22Rv1 (cell line): ENCODE measurements around the gene PHF13.

ENCODE experiments used
- CTCF ChIP-seq: fragments of 450-650 bp; IDR thresholded peaks from 2 replicates; pipeline ENCODE4 v1.5.1; 2017; ENCODE audit warnings: mild to moderate bottlenecking
- ZFX ChIP-seq: fragments of 450-650 bp; IDR thresholded peaks from 2 replicates; pipeline ENCODE4 v1.6.1; 2017; ENCODE audit warnings: antibody characterized with exemption, borderline replicate concordance

- no peak for TF ChIP-seq CTCF
- TF ChIP-seq ZFX: no peak
Measured at GRCh38 chr1:6588128-6588892, 25.2 kb upstream of the PHF13 start.
